Effector memory CD4-positive, alpha-beta T cell (primary cell): ENCODE measurements around the gene DOCK4.

Experiments
- DNase-seq, 3 donors: peaks; one replicate each; pipeline ENCODE4 v3.0.0-alpha.2; 2020
- H3K27ac ChIP-seq: 2 replicates; pipeline ENCODE4 v1.7.0; 2013; ENCODE audit warnings: mild to moderate bottlenecking, low read length, moderate library complexity; ENCODE audit not compliant: insufficient read depth, poor library complexity, severe bottlenecking
- H3K27me3 ChIP-seq: replicated peaks from 2 replicates; pipeline ENCODE4 v1.7.0; 2013; ENCODE audit warnings: mild to moderate bottlenecking, low read length; ENCODE audit not compliant: insufficient read depth, control insufficient read depth, poor library complexity, severe bottlenecking
- H3K36me3 ChIP-seq: 2 replicates; pipeline ENCODE4 v1.7.0; 2013; ENCODE audit warnings: mild to moderate bottlenecking, low read length, moderate library complexity; ENCODE audit not compliant: control insufficient read depth, insufficient read depth
- H3K4me1 ChIP-seq: 2 replicates; pipeline ENCODE4 v1.7.0; 2013; ENCODE audit warnings: low read length, mild to moderate bottlenecking; ENCODE audit not compliant: control insufficient read depth, insufficient read depth, poor library complexity, severe bottlenecking
- H3K4me3 ChIP-seq: 2 replicates; pipeline ENCODE4 v1.7.0; 2013; ENCODE audit warnings: low read length, low read depth, mild to moderate bottlenecking; ENCODE audit not compliant: insufficient read depth, poor library complexity, severe bottlenecking
- H3K9me3 ChIP-seq: 2 replicates; pipeline ENCODE4 v1.7.0; 2013; ENCODE audit warnings: mild to moderate bottlenecking, low read length, moderate library complexity; ENCODE audit not compliant: control insufficient read depth

DOCK4 gene

GRCh38 chr7:112088484-112089016 lies 117.6 kb downstream of the DOCK4 start:
- no peaks in the 10 kb centered on the region for H3K4me1 ChIP-seq
- H3K27me3 ChIP-seq: no peaks in the 10 kb centered on the region
- DNase-seq: no peak
- no peak overlapping the region for H3K27ac ChIP-seq
- no peak overlapping the region for H3K4me3 ChIP-seq
- no peaks in the 10 kb centered on the region for H3K36me3 ChIP-seq
- H3K9me3 ChIP-seq: no peaks in the 10 kb centered on the region

GRCh38 chr7:112086496-112087254 lies 119.5 kb downstream of the DOCK4 start:
- Histone ChIP-seq H3K4me1 (no peaks in the 10 kb centered on the region), H3K4me3 (no peak overlapping the region), H3K27me3 (no peaks in the 10 kb centered on the region), H3K27ac (no peak overlapping the region), H3K36me3 (no peaks in the 10 kb centered on the region), H3K9me3 (no peaks in the 10 kb centered on the region)
- DNase-seq: no peak

- Histone ChIP-seq H3K9me3 (no peaks in the 10 kb centered on the region), H3K36me3 (no peaks in the 10 kb centered on the region), H3K27me3 (no peaks in the 10 kb centered on the region), H3K27ac (no peak overlapping the region), H3K4me3 (no peak overlapping the region), H3K4me1 (peaks cover 5% of the 10 kb centered on the region)
- DNase-seq: no peak
These were observed 121.7 kb downstream of the DOCK4 start for GRCh38 chr7:112084520-112084971.

- Histone ChIP-seq H3K9me3 (no peaks in the 10 kb centered on the region), H3K4me1 (peaks cover 5% of the 10 kb centered on the region), H3K4me3 (no peak overlapping the region), H3K36me3 (no peaks in the 10 kb centered on the region), H3K27me3 (no peaks in the 10 kb centered on the region), H3K27ac (no peak overlapping the region)
- DNase-seq: no peak
These were observed 122.3 kb downstream of the DOCK4 start for GRCh38 chr7:112083776-112084355.

GRCh38 chr7:112082306-112082705 lies 123.9 kb downstream of the DOCK4 start:
- Histone ChIP-seq H3K4me1 (peaks cover 5% of the 10 kb centered on the region), H3K36me3 (no peaks in the 10 kb centered on the region), H3K4me3 (no peak overlapping the region), H3K27ac (no peak overlapping the region), H3K9me3 (no peaks in the 10 kb centered on the region), H3K27me3 (no peaks in the 10 kb centered on the region)
- DNase-seq: no peak

GRCh38 chr7:112081778-112082177 lies 124.4 kb downstream of the DOCK4 start:
- no peak overlapping the region for H3K27ac ChIP-seq
- DNase-seq: no peak
- no peak overlapping the region for H3K4me3 ChIP-seq
- H3K4me1 ChIP-seq: peaks cover 5% of the 10 kb centered on the region
- no peaks in the 10 kb centered on the region for H3K27me3 ChIP-seq
- no peaks in the 10 kb centered on the region for H3K9me3 ChIP-seq
- H3K36me3 ChIP-seq: no peaks in the 10 kb centered on the region

- Histone ChIP-seq H3K9me3 (no peaks in the 10 kb centered on the region), H3K27me3 (no peaks in the 10 kb centered on the region), H3K4me1 (peaks cover 5% of the 10 kb centered on the region), H3K4me3 (no peak overlapping the region), H3K36me3 (no peaks in the 10 kb centered on the region), H3K27ac (no peak overlapping the region)
- no peak for DNase-seq
These were observed 125.2 kb downstream of the DOCK4 start for GRCh38 chr7:112080978-112081377.

- H3K27me3 ChIP-seq: no peaks in the 10 kb centered on the region
- H3K9me3 ChIP-seq: no peaks in the 10 kb centered on the region
- H3K27ac ChIP-seq: no peak overlapping the region
- H3K36me3 ChIP-seq: no peaks in the 10 kb centered on the region
- DNase-seq: no peak
- no peak overlapping the region for H3K4me3 ChIP-seq
- peaks cover 5% of the 10 kb centered on the region for H3K4me1 ChIP-seq
These were observed 125.8 kb downstream of the DOCK4 start for GRCh38 chr7:112080441-112080840.

- H3K36me3 ChIP-seq: no peaks in the 10 kb centered on the region
- peaks cover 5% of the 10 kb centered on the region for H3K4me1 ChIP-seq
- no peaks in the 10 kb centered on the region for H3K9me3 ChIP-seq
- H3K4me3 ChIP-seq: no peak overlapping the region
- H3K27ac ChIP-seq: no peak overlapping the region
- no peaks in the 10 kb centered on the region for H3K27me3 ChIP-seq
- no peak for DNase-seq
These were observed 126.5 kb downstream of the DOCK4 start for GRCh38 chr7:112079673-112080072.

- Histone ChIP-seq H3K27ac (no peak overlapping the region), H3K9me3 (no peaks in the 10 kb centered on the region), H3K27me3 (no peaks in the 10 kb centered on the region), H3K4me1 (peaks cover 5% of the 10 kb centered on the region), H3K4me3 (no peak overlapping the region), H3K36me3 (no peaks in the 10 kb centered on the region)
- DNase-seq: no peak
These were observed 127.1 kb downstream of the DOCK4 start for GRCh38 chr7:112079122-112079521.
